ENCODE results near the gene KCNJ9.

Gene KCNJ9

DNA sequence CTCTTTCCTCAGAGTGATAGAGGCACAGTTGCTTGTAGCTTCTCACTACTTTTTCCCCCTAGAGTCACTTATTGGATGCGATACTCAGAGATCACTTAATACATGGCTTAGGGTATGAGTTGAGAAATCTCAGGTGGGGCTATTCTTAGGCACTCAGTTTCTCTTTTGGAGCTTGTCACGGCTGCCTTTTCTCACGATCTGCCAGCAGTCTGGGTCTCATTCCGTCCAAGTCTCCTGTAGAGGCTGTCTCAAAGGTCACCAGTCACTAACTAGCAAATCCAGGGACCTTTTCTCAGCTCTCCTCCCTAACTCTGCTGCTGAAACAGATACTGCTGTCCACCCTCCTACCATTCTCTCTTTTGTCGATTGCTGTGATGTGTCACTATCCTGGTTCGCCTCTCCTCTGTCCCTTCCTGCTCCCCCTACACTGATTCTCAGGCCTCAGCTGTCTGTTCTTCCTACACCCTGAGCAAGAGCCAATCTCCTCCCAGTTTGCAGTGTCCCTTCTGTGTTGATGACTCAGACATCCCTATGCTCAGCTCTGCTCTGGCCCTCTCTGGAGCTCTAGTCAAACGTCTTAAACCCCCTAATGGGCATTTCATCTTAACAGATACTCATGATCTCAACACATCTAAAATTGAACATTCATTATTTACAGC, 46.7 kb downstream of the KCNJ9 start:
- DNase-seq: no peak

DNA sequence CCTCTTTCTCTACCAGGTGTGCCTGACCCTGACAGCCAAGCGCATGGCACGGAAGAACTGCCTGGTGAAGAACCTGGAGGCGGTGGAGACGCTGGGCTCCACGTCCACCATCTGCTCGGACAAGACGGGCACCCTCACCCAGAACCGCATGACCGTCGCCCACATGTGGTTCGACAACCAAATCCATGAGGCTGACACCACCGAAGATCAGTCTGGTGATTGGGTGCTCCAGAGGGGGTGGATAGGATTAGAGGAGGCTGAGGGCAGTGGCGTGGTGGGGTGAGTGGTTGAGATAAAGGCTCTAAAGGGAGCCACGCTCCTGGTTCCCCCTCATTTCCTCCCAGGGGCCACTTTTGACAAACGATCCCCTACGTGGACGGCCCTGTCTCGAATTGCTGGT, 47.3 kb downstream of the KCNJ9 start:
- no peak for DNase-seq

- DNase-seq: no peak
Observed at GRCh38 chr1:160129046-160129445, 47.7 kb downstream of the KCNJ9 start.

DNA sequence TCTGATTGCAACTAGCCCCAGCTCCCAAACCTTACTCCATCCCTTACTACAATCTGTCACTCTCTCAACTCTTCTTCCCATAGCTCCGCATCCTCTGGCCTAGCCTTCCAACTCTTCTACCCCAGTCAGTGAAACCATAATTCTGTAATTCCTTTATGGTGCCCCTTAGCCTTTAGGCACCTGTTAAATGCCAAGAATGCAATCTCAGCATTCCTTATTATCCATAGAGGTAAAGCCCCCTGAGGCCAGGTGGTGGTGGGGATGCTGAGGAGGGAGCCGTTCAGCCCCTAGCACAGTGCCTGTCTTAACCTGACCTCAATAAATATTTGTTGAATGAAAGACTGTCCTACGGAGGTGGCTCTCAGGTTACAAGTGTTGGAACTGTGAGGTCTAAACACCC, 48.2 kb downstream of the KCNJ9 start:
- DNase-seq: no peak

DNA sequence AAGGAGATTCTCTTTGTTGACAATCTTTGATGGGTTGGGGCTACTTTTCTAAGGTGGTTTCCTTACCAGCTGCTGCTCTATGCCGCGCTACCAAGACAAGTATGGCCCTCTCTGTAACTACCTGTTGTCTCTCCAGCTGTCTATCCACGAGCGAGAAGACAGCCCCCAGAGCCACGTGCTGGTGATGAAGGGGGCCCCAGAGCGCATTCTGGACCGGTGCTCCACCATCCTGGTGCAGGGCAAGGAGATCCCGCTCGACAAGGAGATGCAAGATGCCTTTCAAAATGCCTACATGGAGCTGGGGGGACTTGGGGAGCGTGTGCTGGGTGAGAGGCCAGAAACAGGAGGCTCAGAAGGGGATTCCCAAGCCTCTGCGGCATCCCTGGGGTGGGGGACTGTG, 48.6 kb downstream of the KCNJ9 start:
- no peak for DNase-seq

DNA sequence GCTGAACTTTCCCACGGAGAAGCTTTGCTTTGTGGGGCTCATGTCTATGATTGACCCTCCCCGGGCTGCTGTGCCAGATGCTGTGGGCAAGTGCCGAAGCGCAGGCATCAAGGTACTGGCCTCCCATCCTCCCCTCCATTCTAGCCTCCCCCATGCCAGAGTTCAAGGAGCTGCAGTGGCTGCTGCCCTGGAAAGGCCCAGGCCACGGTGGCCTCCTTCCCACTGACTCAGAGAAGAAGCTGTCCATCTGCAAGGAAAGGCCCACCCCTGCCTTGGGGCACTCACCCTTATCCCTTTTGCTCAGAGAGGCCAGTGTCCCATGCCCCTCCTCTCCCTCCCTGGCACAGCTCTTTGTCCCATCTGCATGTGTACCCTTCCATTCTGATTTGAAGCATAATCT, 49.1 kb downstream of the KCNJ9 start:
- no peak for DNase-seq

DNA sequence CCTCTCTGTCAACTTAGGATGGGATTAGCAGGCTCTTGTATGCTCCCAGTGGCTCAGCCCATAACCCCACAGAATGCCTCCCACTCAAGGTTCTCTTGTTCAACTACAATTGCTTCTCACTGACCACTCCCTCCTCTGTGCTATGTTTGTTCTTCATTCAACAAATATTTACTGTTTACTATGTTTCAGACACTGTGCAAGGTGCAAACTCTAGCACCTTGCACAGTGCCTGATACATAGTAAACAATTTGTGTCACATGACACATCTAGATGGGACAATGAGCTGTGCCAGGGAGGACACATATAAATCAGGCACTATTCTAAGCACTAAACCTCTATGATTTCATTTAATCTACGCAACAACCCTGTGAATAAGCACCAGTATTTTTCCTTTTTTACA, 49.6 kb downstream of the KCNJ9 start:
- DNase-seq: no peak

DNA sequence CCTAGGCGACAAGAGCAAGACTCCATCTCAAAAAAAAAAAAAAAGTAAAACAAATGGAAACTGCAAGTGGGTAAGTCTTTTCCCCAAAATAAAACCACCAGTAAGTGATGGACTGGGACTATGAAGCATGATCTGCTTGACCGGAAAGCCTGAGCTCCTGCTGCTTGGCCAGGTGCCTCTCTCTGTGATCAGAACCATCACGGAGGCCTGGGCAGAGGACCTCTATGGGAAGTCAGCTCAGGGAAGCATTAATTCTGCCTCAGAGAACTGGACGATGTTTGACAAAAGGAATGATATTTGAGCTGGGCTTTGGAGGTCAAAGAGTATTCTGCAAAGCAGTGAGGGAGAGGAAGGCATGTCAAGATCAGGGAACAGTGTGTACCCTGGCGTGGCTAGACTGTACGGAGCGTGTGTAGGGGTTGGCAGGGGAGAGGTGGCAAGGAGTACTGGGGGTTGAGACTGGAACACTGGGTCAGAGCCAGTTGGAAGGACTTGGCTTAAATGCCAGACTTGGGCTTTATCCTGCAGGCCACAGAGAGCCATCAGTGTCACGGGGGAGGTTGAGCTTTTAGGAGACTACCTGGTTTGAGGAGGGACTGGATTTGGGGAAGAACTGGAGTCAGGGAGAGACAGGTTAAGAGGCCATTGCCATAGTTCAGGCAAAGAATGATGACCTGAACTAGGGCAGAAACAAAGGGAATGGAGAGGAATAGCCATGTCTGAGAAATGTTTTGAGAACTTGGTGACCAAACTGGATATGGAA, 50.6 kb downstream of the KCNJ9 start:
- no peak for DNase-seq

DNA sequence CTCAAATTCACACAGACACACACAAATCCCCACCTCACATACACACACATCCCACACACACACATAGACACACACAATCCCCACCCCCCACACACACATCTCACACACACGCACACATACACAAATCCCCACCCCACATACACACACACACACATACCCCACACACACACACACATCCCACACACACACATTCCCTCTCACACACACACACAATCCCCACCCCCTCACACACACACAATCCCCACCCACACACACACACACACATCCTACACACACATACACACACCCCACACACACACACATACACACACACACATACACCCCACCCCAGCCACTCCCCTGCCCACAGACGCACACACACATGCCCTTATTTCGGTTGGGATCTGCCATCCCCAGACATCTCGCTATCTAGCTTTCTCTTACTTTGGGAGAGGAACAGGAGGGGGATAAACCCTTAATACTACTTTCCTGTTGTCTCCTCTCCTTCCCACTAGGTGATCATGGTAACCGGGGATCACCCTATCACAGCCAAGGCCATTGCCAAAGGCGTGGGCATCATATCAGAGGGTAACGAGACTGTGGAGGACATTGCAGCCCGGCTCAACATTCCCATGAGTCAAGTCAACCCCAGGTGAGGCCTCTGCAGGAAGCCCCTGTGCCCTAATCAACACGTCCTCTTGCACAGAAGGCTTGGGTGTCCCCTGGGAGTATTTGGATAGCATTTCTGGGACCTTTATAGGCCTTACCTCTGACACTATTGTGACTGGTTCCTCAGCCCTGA, 52.8 kb downstream of the KCNJ9 start:
- DNase-seq: no peak

DNA sequence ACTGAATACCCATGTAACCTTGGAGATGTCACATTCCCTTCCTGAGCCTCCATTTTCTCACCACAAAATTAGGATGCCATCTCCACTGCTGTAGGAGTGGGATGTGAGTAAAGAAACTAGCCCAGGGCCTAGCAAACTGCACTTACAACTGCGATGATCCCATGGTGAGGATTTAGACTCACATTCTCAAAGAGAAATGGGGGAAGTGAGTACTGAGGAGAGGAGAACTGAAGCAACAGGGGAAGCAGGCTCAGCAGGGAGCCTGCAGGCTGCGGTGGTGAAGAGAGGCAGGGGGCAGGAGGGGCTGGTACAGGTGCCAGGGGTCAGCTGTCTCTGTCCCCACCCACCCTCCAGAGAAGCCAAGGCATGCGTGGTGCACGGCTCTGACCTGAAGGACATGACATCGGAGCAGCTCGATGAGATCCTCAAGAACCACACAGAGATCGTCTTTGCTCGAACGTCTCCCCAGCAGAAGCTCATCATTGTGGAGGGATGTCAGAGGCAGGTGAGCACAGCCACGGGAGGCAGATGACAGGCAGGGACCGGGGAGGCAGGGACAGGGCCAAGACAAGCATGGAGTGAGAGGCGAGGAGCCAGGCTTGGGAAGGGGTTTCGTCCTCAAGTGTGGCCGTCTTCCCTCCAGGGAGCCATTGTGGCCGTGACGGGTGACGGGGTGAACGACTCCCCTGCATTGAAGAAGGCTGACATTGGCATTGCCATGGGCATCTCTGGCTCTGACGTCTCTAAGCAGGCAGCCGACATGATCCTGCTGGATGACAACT, 53.6 kb downstream of the KCNJ9 start:
- no peak for DNase-seq

- no peak for DNase-seq
Observed at GRCh38 chr1:160136121-160136925, 55.0 kb downstream of the KCNJ9 start.

- DNase-seq: no peak
Observed at GRCh38 chr1:160136926-160137200, 55.5 kb downstream of the KCNJ9 start.

GRCh38 chr1:160137216-160137862, 56.0 kb downstream of the KCNJ9 start:
- peak; percentile 57 for DNase-seq

- no peak for DNase-seq
Observed at GRCh38 chr1:160139840-160140239, 58.5 kb downstream of the KCNJ9 start.
